Endothelial cell of umbilical vein (primary cell): ENCODE data around the gene CCDC7. TPM values are rescaled to one million over a fixed set of nuclear protein-coding genes. Genes with fewer than 3 reads are reported as not detected.

ENCODE experiments used
- BruUV-seq: library from RNA; stranded (reverse); fragments of 400-500 nt; replicated peaks from 2 replicates; lab custom pipeline; 2021; lab: Mats Ljungman, UMichigan
- CTCF ChIA-PET: fragments of 300-600, 350-600 bp; sonication (Branson Sonifier 250); formaldehyde crosslinking; loops from one replicate; lab custom pipeline; 2021; ENCODE audit warnings: antibody characterized with exemption, inconsistent platforms; lab: Charles Lee
- POLR2A ChIA-PET: fragments of 300-600, 350-600 bp; sonication (Branson Sonifier 250); formaldehyde crosslinking; loops from one replicate; lab custom pipeline; 2021; ENCODE audit warnings: antibody characterized with exemption, inconsistent platforms; lab: Charles Lee
- DNase-seq: peaks from one replicate; pipeline ENCODE4 v3.0.0-alpha.2; 2011; ENCODE audit warnings: low read depth, low spot score
- FAIRE-seq: peaks from 2 replicates; lab custom pipeline; 2011; peaks lifted over from hg19 to GRCh38; lab: Jason Lieb, UNC
- H2AFZ ChIP-seq: 2 replicates; pipeline ENCODE4 v1.6.0; 2012; ENCODE audit warnings: low read depth, low read length, control low read depth, inconsistent platforms
- H3K27ac ChIP-seq: 2 replicates; pipeline ENCODE4 v1.5.1; 2011; ENCODE audit warnings: low read depth, mild to moderate bottlenecking, control low read depth, low read length, moderate library complexity; ENCODE audit not compliant: insufficient read depth
- H3K27me3 ChIP-seq, 2 experiments: 2 replicates each; pipeline versions ENCODE4 v1.6.0 to v1.6.1; 2011; ENCODE audit warnings: low read length in 2 of 2, mixed read lengths in 1 of 2; ENCODE audit not compliant: control insufficient read depth in 2 of 2, insufficient read depth in 2 of 2
- H3K36me3 ChIP-seq, 2 experiments: 2 replicates in 1 of 2; 3 replicates in 1 of 2; pipeline ENCODE4 v1.5.1; 2011; ENCODE audit warnings: low read length in 2 of 2, mild to moderate bottlenecking in 1 of 2, moderate library complexity in 1 of 2; ENCODE audit not compliant: control insufficient read depth in 2 of 2, insufficient read depth in 2 of 2; ENCODE audit errors: extremely low read depth in 1 of 2
- H3K4me1 ChIP-seq: 3 replicates; pipeline ENCODE4 v1.5.1; 2011; ENCODE audit warnings: mild to moderate bottlenecking, low read length; ENCODE audit not compliant: control insufficient read depth, insufficient read depth; ENCODE audit errors: extremely low read depth
- H3K4me2 ChIP-seq: 2 replicates; pipeline ENCODE4 v1.6.1; 2011; ENCODE audit warnings: low read length, control low read depth, mixed read lengths; ENCODE audit not compliant: insufficient read depth
- H3K4me3 ChIP-seq, 3 experiments: fragments of 200-600 bp in 1 of 3; sonication (generic), shearing (Covaris generic) in 1 of 3; replicated peaks in 1 of 3; 2 replicates each; pipeline ENCODE4 v1.5.1; 2011 to 2016; ENCODE audit warnings: control low read depth in 3 of 3, low read length in 3 of 3, mild to moderate bottlenecking in 2 of 3, inconsistent platforms in 1 of 3, low read depth in 1 of 3, moderate library complexity in 1 of 3; ENCODE audit not compliant: insufficient read depth in 1 of 3
- H3K79me2 ChIP-seq: 2 replicates; pipeline ENCODE4 v1.6.0; 2012; ENCODE audit warnings: low read length, inconsistent platforms; ENCODE audit not compliant: control insufficient read depth, insufficient read depth
- H3K9ac ChIP-seq: replicated peaks from 2 replicates; pipeline ENCODE3; 2011; ENCODE audit warnings: low read length, control low read depth; ENCODE audit not compliant: insufficient read depth; ENCODE audit errors: extremely low read depth
- H3K9me1 ChIP-seq: replicated peaks from 3 replicates; pipeline ENCODE4 v1.6.0; 2011; ENCODE audit warnings: mild to moderate bottlenecking, low read length; ENCODE audit not compliant: control insufficient read depth, insufficient read depth; ENCODE audit errors: extremely low read depth
- H3K9me3 ChIP-seq: replicated peaks from 2 replicates; pipeline ENCODE4 v1.5.1; 2012; ENCODE audit warnings: low read length, inconsistent platforms; ENCODE audit not compliant: control insufficient read depth, insufficient read depth
- H4K20me1 ChIP-seq: replicated peaks from 2 replicates; pipeline ENCODE3; 2011; ENCODE audit warnings: mild to moderate bottlenecking, low read length; ENCODE audit not compliant: control insufficient read depth, insufficient read depth; ENCODE audit errors: extremely low read depth
- EZH2 ChIP-seq: IDR thresholded peaks from 2 replicates; pipeline ENCODE4 v1.6.1; 2012; ENCODE audit warnings: borderline replicate concordance, low read depth, mild to moderate bottlenecking, moderate library complexity, low read length, inconsistent platforms; ENCODE audit not compliant: severe bottlenecking
- FOS ChIP-seq: IDR thresholded peaks from 2 replicates; pipeline ENCODE4 v1.6.1; 2011; ENCODE audit warnings: mild to moderate bottlenecking, low read length, moderate library complexity, borderline replicate concordance; ENCODE audit not compliant: insufficient read depth
- GATA2 ChIP-seq: IDR thresholded peaks from 2 replicates; pipeline ENCODE4 v1.7.0; 2011; ENCODE audit warnings: low read depth, mild to moderate bottlenecking, moderate library complexity, mixed read lengths, low read length; ENCODE audit not compliant: insufficient read length, insufficient read depth
- JUN ChIP-seq: IDR thresholded peaks from 2 replicates; pipeline ENCODE4 v1.6.1; 2011; ENCODE audit warnings: borderline replicate concordance, low read depth; ENCODE audit not compliant: insufficient read length, insufficient read depth
- MYC ChIP-seq: IDR thresholded peaks from one replicate; pipeline ENCODE4 v1.6.1; 2011; ENCODE audit warnings: mild to moderate bottlenecking, low read depth, low read length
- POLR2A ChIP-seq: IDR thresholded peaks from 2 replicates; pipeline ENCODE4 v1.6.1; 2012; ENCODE audit warnings: low read depth, mild to moderate bottlenecking, control low read depth, low read length
- POLR2AphosphoS5 ChIP-seq: IDR thresholded peaks from 2 replicates; pipeline ENCODE4 v1.6.1; 2012; ENCODE audit warnings: low read depth, mild to moderate bottlenecking, control low read depth, low read length, moderate library complexity; ENCODE audit not compliant: insufficient read depth
- dilution Hi-C: fragments of 300-500 bp; cut with MboI; formaldehyde crosslinking; loops from one replicate; pipeline ENCODE4 v1.15.0; 2019; ENCODE audit warnings: low sequenced_read_pairs; ENCODE audit not compliant: extremely low pct_ligation_motif_present
- intact Hi-C: fragments of 100-400 bp; cut with micrococcal nuclease; formaldehyde crosslinking; loops from one replicate; pipeline ENCODE4 v1.10.0; 2022
- polyA plus RNA-seq, 4 experiments: library from polyadenylated mRNA; depleted of rRNA in 3 of 4; stranded (reverse) in 3 of 4; unstranded in 1 of 4; fragments of >200 nt; gene quantifications; 2 replicates each; pipeline versions ENCODE4 v1.2.1 to v1.2.3, GENCODE V29; 2011 to 2012; ENCODE audit warnings: missing spikeins in 1 of 4
- total RNA-seq: library from RNA; stranded (reverse); gene quantifications from 2 replicates; pipeline ENCODE4 v1.2.3, GENCODE V29; 2021
- TF ChIP-seq, protein P1 (sequence below), 2 donors: IDR thresholded peaks; 1 replicate in 1 of 2; 2 replicates in 1 of 2; pipeline ENCODE4 v1.5.1; 2011; ENCODE audit warnings: low read length in 2 of 2, mild to moderate bottlenecking in 2 of 2, moderate library complexity in 2 of 2, control low read depth in 1 of 2, inconsistent platforms in 1 of 2, low read depth in 1 of 2; ENCODE audit not compliant: insufficient read depth in 1 of 2; ENCODE audit errors: extremely low read depth in 1 of 2
- TF ChIP-seq, protein P2 (sequence below): IDR thresholded peaks from 2 replicates; pipeline ENCODE4 v1.6.1; 2011; ENCODE audit not compliant: insufficient read depth, insufficient read length

Gene CCDC7
- total and polyA plus RNA-seq, 2 donors (not counting 3 experiments of a cell fraction or from before 2014, with no cell fraction given) = 0.35 to 8.2 TPM

DNA sequence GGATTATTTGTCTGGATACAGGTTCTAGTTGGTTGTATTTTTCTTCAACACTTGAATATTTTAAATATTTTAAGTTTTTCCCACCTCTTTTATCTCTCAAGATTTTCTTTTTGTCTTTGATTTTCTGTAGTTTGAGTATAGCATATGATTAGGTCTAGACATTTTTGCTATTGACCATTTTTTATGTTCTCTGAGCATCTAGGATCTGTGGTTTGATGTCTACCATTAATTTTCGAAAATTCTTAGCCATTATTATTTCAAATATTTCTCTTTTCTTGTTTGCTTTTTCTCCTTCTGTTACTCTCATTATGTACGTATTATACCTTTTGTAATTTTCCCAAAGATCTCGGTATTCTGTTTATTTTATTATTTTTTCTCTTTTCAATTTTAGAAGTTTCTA is 293.0 kb downstream of the CCDC7 start:
- Histone ChIP-seq H3K4me3 (no peak overlapping the region), H4K20me1 (no peaks in the 10 kb centered on the region), H2AFZ (no peak overlapping the region), H3K27me3 (no peaks in the 10 kb centered on the region), H3K9me3 (no peaks in the 10 kb centered on the region), H3K9me1 (no peaks in the 10 kb centered on the region), H3K27ac (no peak overlapping the region), H3K9ac (no peak overlapping the region), H3K4me1 (no peaks in the 10 kb centered on the region), H3K79me2 (no peaks in the 10 kb centered on the region), H3K4me2 (no peak overlapping the region), H3K36me3 (no peaks in the 10 kb centered on the region)
- ChIA-PET POLR2A (no interaction called here), CTCF (no interaction called here)
- no peak for FAIRE-seq
- intact Hi-C loops = no loop called here
- DNase-seq = no peak
- dilution Hi-C loops = no loop called here
- TF ChIP-seq, protein P1, sequence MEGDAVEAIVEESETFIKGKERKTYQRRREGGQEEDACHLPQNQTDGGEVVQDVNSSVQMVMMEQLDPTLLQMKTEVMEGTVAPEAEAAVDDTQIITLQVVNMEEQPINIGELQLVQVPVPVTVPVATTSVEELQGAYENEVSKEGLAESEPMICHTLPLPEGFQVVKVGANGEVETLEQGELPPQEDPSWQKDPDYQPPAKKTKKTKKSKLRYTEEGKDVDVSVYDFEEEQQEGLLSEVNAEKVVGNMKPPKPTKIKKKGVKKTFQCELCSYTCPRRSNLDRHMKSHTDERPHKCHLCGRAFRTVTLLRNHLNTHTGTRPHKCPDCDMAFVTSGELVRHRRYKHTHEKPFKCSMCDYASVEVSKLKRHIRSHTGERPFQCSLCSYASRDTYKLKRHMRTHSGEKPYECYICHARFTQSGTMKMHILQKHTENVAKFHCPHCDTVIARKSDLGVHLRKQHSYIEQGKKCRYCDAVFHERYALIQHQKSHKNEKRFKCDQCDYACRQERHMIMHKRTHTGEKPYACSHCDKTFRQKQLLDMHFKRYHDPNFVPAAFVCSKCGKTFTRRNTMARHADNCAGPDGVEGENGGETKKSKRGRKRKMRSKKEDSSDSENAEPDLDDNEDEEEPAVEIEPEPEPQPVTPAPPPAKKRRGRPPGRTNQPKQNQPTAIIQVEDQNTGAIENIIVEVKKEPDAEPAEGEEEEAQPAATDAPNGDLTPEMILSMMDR (IDR thresholded peaks at IDR 0.05; ENCODE audit: extremely low read depth in 1 of 2, insufficient read depth in 1 of 2, low read depth in 1 of 2, low read length in 2 of 2) = no peak
- TF ChIP-seq JUN (no peak), FOS (no peak), POLR2A (no peak), EZH2 (no peak), MYC (no peak), POLR2AphosphoS5 (no peak), GATA2 (no peak)
- TF ChIP-seq, protein P2, sequence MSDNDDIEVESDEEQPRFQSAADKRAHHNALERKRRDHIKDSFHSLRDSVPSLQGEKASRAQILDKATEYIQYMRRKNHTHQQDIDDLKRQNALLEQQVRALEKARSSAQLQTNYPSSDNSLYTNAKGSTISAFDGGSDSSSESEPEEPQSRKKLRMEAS = no peak
- BruUV-seq = no TSS peak
